ENCODE results near the gene RASIP1. TPM values are rescaled to one million over a fixed set of nuclear protein-coding genes. Genes with fewer than 3 reads are reported as not detected.

The RASIP1 gene
- polyA plus RNA-seq, 4 donors = 12.6 to 16.6 (median 15.2) TPM

DNA sequence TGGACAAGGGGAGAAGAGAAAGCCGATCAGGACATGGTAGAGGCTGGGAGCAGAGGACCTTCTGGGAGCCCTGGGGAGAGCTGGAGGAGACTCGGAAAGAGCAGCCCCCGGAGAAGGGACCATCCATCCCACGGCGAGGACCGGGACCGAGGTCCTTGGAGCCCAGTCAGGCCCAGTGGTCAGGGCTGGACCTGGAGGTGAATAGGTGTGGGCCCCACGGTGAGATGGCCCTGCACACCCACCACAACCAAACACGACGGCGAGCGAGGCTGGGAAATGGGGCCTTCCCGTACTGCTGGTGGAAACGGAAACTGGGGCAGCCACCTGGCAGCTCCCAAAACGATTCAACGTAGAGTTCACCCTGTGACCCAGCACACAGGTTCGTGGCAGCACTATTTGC, 63.9 kb downstream of the RASIP1 start:
- no peak for DNase-seq (ENCODE audit: low read depth in 4 of 4, low spot score in 2 of 4)

DNA sequence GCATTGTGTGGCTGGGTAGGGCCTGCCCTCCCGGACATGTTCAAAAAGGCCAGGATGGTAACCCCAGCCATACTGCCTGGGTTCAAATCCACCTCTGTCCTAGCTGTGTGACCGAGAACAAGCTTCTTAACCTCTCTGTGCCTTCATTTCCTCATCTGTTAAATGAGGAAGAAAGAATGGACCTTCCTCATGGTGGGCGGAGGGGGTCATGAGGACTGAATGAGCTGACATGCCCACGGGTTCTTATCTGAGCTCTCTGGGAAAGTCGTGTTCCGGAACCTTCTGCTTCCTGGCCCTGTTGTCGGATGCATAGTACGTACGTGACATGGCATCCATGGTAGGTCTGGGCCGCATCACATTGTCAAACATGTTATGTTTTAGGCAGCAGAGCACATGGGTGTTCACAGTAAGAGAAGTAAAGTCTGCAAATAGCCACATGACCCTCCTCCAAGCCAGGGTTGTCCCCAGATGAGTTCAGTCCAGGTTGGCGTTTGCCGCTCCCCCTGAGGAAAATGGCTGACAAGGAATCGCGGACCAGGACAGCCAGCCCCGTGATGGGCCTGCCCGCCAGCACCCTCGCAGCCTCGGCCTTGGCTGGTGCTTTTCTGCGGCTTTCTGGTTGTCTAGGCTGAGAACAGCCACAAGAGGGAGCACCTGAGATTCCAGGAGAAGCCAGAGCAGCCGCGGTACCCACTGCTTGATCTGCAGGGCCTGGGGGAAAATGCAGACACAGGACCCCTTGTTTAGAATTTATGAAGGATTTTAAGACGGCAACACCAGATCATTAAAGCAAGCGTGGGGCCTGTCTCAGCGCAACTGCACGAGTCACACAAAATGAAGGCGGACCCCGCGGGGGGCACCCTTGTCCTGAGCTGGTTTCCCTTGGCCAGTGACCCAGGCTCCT, 65.2 kb downstream of the RASIP1 start:
- peak in 2 of 4 donors; percentile 67 to 83 for DNase-seq (ENCODE audit: low read depth in 4 of 4, low spot score in 2 of 4)

DNA sequence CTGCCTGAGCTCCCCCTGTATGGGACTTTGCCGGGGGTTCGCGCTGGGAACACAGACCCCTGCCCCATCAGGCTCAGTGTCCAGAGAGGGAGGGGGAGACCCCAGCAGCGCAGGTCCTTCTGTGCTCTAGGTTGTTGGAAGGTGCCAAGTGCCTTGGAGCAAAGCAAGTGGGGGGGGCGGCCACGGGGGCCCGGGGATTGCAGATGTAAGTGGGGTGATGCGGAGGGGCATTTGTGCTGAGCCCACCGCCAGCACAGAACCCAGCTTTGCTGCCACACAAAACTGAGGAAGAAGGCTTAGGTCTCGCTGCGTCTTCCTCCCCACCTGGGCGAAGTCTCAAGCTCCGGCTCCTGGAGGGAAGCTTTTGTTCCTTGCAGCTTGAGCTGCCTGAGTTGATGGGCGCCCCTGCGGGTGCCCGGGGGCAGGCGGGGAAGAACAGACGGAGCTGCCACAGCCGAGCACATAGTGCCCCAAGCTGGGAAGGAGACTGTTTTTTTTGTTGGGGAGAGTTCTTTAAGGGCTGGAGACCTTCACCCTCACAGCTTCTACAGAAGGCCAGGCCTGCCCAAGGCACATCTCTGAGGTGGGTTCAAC, 66.1 kb downstream of the RASIP1 start:
- DNase-seq (ENCODE audit: low read depth in 4 of 4, low spot score in 2 of 4) = no peak

DNA sequence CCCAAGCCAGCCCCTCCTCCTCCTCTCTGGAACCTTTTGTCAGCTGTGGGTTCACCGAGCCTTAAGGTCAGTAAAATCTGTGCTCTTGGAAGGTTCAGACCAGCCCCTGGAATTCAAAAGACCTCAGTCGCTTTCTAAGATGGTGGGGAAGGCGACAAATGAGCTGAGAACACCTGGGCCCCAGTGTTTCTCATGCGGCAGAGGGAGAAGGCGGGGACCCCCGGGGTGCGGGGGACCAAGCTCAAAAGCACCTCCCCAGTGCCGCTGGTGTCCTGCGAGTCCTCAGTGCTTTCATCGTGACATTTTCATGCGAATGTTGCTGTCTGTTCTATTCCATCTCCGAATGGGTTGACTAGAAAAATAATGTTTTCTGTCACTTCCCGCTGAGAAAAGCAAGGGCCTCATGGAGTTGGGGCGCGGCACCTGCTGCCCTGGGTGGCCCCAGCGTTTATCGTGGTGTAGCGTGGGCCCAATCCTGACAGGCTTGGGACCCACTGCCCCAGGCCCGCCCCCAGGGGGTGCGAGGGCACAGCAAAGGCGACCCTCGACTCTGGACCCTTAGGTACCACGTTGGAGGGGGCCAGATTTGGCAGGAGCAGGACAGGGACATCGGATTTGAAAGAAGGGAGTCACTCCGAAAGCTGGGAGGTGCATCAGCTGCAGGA, 66.8 kb downstream of the RASIP1 start:
- DNase-seq (ENCODE audit: low read depth in 4 of 4, low spot score in 2 of 4) = no peak

DNA sequence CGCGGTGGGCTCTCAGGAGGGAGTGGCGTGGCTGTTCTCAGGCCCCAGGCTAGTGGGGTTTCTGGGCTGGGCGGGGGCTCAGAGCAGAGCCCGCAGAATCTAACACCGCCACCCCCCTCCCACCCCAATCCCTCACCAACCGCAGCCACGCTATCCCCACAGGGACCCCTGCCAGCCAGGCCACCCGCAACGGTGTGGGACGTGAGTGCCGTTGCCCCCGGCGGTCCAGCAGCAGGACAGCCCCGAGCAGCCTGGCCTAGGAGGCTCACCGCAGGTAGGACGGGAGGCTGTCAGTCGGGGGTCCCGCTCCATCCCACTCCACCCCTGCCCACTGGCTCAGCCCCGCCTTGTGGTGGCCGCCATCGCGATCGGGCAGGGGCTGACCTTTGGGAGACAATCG, 67.4 kb downstream of the RASIP1 start, which contains the start of gene NTN5:
Gene NTN5, minus strand, starts transcription at position 24 of the 400 bp plus-strand sequence. CDS start 2,031 bp downstream, outside the sequence.
- no peak for DNase-seq (ENCODE audit: low read depth in 4 of 4, low spot score in 2 of 4)

DNA sequence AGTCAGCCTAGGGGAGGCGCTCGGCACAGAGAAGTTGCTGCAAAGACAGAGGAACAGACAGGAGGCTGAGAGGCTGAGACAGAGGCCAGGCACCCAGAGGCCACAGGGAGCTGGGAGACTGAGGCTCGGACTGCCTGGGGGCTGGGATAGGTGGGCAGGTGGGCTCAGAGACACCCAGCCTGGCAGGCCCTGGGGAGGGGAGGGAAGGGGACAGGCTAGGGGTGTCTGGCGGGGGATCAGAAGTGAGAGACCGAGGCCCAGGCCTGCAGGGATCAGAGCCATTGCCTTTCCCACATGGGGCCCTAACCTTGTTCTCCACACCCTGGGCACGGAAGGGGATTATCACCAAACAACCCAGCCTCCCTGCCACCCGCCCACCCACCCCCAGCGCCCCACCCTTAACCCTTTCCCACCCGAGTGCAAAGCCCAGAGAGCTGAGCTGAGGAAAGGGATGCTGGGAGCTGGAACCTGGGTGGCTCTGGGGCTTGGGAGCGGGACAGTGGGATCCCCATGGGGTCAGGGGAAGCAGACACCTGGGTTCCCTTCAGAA, 68.9 kb downstream of the RASIP1 start:
- no peak for DNase-seq (ENCODE audit: low read depth in 4 of 4, low spot score in 2 of 4)

DNA sequence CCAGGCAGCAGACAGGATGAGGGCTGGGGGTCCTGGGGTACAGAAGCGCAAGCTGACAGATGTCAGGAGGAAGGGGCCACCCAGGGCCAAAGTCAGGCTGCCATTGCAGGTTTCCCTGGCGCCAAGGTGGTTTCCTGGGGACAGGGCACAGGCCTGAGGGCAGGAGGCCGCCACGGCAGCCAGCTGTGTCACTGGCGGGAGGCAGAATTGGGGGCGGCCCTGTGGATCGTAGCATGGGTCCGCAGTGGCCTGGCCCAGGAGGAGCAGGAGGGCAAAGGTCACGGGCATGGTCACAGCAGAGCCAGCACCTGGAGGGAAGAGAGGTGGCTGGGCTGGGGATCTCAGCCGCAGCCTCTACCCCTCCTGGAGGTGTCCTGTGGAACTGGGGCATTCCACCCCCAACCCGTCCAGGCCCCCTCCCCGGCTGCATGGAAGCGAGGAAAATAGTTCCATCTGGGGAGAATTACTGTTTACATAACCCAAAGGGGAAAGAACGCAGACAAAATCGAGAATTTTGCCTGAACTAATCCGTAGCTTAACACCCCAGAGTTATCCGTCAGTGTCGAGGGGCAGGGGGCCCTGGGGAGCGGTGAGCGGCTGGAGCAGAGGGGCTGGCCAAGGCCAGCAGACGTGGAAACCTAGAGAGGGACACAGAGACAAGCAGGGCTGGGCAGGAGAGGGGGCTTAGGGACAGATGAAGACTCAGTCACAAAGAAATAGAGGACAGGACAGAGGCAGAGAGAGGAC, 69.5 kb downstream of the RASIP1 start:
- no peak for DNase-seq (ENCODE audit: low read depth in 4 of 4, low spot score in 2 of 4)

Other genes with a start within 250 kb of the RASIP1 start
- 1 to 10 TPM; 1.9 to 5.0 (median 3.7) TPM for gene LMTK3, start 228.8 kb downstream of the RASIP1 start, polyA plus RNA-seq (ENCODE audit: insufficient read length in 4 of 4)
- gene SULT2B1, start 188.4 kb downstream of the RASIP1 start, polyA plus RNA-seq (ENCODE audit: insufficient read length in 4 of 4) = under 1 TPM; 0.25 to 0.39 (median 0.35) TPM
- gene SPACA4, start 133.9 kb downstream of the RASIP1 start, polyA plus RNA-seq (ENCODE audit: insufficient read length in 4 of 4) = under 1 TPM in 2 of 4 donors, not detected in 2; 0.11 to 0.26 TPM
- gene FAM83E, start 125.5 kb downstream of the RASIP1 start, polyA plus RNA-seq (ENCODE audit: insufficient read length in 4 of 4) = 1 to 10 TPM; 1.2 to 2.7 (median 1.4) TPM
- gene RPL18, start 121.4 kb downstream of the RASIP1 start, polyA plus RNA-seq (ENCODE audit: insufficient read length in 4 of 4) = 1,000 to 10,000 TPM; 1,107 to 1,584 (median 1,279) TPM
- 10 to 100 TPM; 17.1 to 40.1 (median 29.5) TPM for gene SPHK2, start 121.1 kb downstream of the RASIP1 start, polyA plus RNA-seq (ENCODE audit: insufficient read length in 4 of 4)
- 10 to 100 TPM; 11.3 to 15.7 (median 13.2) TPM for gene DBP, start 103.2 kb downstream of the RASIP1 start, polyA plus RNA-seq (ENCODE audit: insufficient read length in 4 of 4)
- 10 to 100 TPM; 20.9 to 34.8 (median 28.6) TPM for gene CA11, start 94.4 kb downstream of the RASIP1 start, polyA plus RNA-seq (ENCODE audit: insufficient read length in 4 of 4)
- 1 to 10 TPM in 3 of 4 donors, under 1 TPM in 1; 0.45 to 2.1 (median 1.6) TPM for gene NTN5, start 67.6 kb downstream of the RASIP1 start, polyA plus RNA-seq (ENCODE audit: insufficient read length in 4 of 4)
- gene FUT2, start 44.6 kb downstream of the RASIP1 start, polyA plus RNA-seq (ENCODE audit: insufficient read length in 4 of 4) = 1 to 10 TPM; 1.7 to 5.6 (median 3.3) TPM
- 1 to 10 TPM; 5.0 to 9.6 (median 6.7) TPM for gene MAMSTR, start 20.9 kb downstream of the RASIP1 start, polyA plus RNA-seq (ENCODE audit: insufficient read length in 4 of 4)
- under 1 TPM; 0.23 to 0.67 (median 0.32) TPM for gene IZUMO1, start 6.3 kb upstream of the RASIP1 start, polyA plus RNA-seq (ENCODE audit: insufficient read length in 4 of 4)
- 1 to 10 TPM; 3.0 to 3.8 (median 3.4) TPM for gene FUT1, start 12.0 kb upstream of the RASIP1 start, polyA plus RNA-seq (ENCODE audit: insufficient read length in 4 of 4)
- gene FGF21, start 14.9 kb upstream of the RASIP1 start, polyA plus RNA-seq (ENCODE audit: insufficient read length in 4 of 4) = not detected
- 10 to 100 TPM; 30.4 to 64.2 (median 49.8) TPM for gene BCAT2, start 70.4 kb upstream of the RASIP1 start, polyA plus RNA-seq (ENCODE audit: insufficient read length in 4 of 4)
- gene HSD17B14, start 95.9 kb upstream of the RASIP1 start, polyA plus RNA-seq (ENCODE audit: insufficient read length in 4 of 4) = 10 to 100 TPM; 30.0 to 40.4 (median 36.2) TPM
- 10 to 100 TPM; 17.9 to 33.8 (median 27.1) TPM for gene PLEKHA4, start 128.0 kb upstream of the RASIP1 start, polyA plus RNA-seq (ENCODE audit: insufficient read length in 4 of 4)
- gene PPP1R15A, start 131.8 kb upstream of the RASIP1 start, polyA plus RNA-seq (ENCODE audit: insufficient read length in 4 of 4) = 10 to 100 TPM; 29.7 to 52.6 (median 33.7) TPM
- 1 to 10 TPM in 1 of 4 donors, under 1 TPM in 3; 0.46 to 1.3 (median 0.64) TPM for gene TULP2, start 158.1 kb upstream of the RASIP1 start, polyA plus RNA-seq (ENCODE audit: insufficient read length in 4 of 4)
- 100 to 1,000 TPM; 249 to 328 (median 311) TPM for gene NUCB1, start 159.7 kb upstream of the RASIP1 start, polyA plus RNA-seq (ENCODE audit: insufficient read length in 4 of 4)
- 10 to 100 TPM in 1 of 4 donors, 1 to 10 TPM in 3; 6.0 to 10.3 (median 8.2) TPM for gene DHDH, start 193.1 kb upstream of the RASIP1 start, polyA plus RNA-seq (ENCODE audit: insufficient read length in 4 of 4)
- 10 to 100 TPM; 58.1 to 90.7 (median 76.4) TPM for gene BAX, start 214.3 kb upstream of the RASIP1 start, polyA plus RNA-seq (ENCODE audit: insufficient read length in 4 of 4)
- 1,000 to 10,000 TPM; 2,498 to 2,845 (median 2,570) TPM for gene FTL, start 224.7 kb upstream of the RASIP1 start, polyA plus RNA-seq (ENCODE audit: insufficient read length in 4 of 4)